Heart right ventricle (tissue), 16 donors: ENCODE data around the gene NNT. TPM values are rescaled to one million over a fixed set of nuclear protein-coding genes. Genes with fewer than 3 reads are reported as not detected.
"Not testable (repeated sequence)": the region's sequence is repeated elsewhere in the genome, so short reads cannot be mapped to it uniquely, and the experiment has no call there.

ENCODE experiments used
- ATAC-seq, 8 donors: fragments of 200-7000 bp; cut with Tn5 transposase; one replicate each; pipeline ENCODE4 v1.9.1; 2020; ENCODE audit warnings: mild to moderate bottlenecking in 8 of 8, moderate library complexity in 8 of 8, moderate number of reproducible peaks in 1 of 8
- DNase-seq, 2 donors: peaks; one replicate each; pipeline ENCODE4 v3.0.0-alpha.2; 2020
- H3K27ac ChIP-seq, 10 donors: fragments of 200-600 bp; sonication (generic) in 2 of 10; one replicate each; pipeline versions ENCODE4 v1.5.0 to v1.8.0; 2020 to 2022; ENCODE audit warnings: mild to moderate bottlenecking in 3 of 10
- H3K27me3 ChIP-seq, 7 donors: fragments of 200-600 bp; one replicate each; pipeline ENCODE4 v1.8.0; 2021 to 2022; ENCODE audit warnings: mild to moderate bottlenecking in 2 of 7
- H3K36me3 ChIP-seq, 9 donors: fragments of 200-600 bp; sonication (generic) in 1 of 9; one replicate each; pipeline versions ENCODE4 v1.5.0 to v1.8.0; 2020 to 2022; ENCODE audit warnings: mild to moderate bottlenecking in 2 of 9
- H3K4me1 ChIP-seq, 9 donors: fragments of 200-600 bp; sonication (generic) in 1 of 9; one replicate each; pipeline versions ENCODE4 v1.5.0 to v1.8.0; 2020 to 2022; ENCODE audit warnings: mild to moderate bottlenecking in 4 of 9
- H3K4me3 ChIP-seq, 10 donors: fragments of 200-600 bp; sonication (generic) in 2 of 10; one replicate each; pipeline versions ENCODE4 v1.5.0 to v1.8.0; 2020 to 2022; ENCODE audit warnings: mild to moderate bottlenecking in 7 of 10, moderate library complexity in 2 of 10
- H3K9me3 ChIP-seq, 11 donors: fragments of 200-600 bp in 10 of 11; sonication (generic) in 2 of 11; one replicate each; pipeline versions ENCODE4 v1.5.0 to v1.8.0; 2013 to 2022; ENCODE audit warnings: mild to moderate bottlenecking in 2 of 11, control low read depth in 1 of 11, moderate library complexity in 1 of 11
- CTCF ChIP-seq, 9 donors: fragments of 200-600 bp; sonication (generic) in 2 of 9; IDR thresholded peaks; one replicate each; pipeline versions ENCODE4 v1.5.0 to v1.8.0; 2021 to 2022; ENCODE audit warnings: antibody characterized with exemption in 9 of 9, mild to moderate bottlenecking in 5 of 9, moderate library complexity in 1 of 9
- WGBS, 2 donors: extraction: QIAGEN DNeasy Blood & Tissue Kit; methylation state at CpG; one replicate each; pipeline ENCODE4 v1.1.7; 2013; ENCODE audit warnings: inconsistent platforms in 1 of 2; 5-methylcytosine and 5-hydroxymethylcytosine counted together
- intact Hi-C, 10 donors: fragments of 100-400 bp; cut with DNase I; formaldehyde crosslinking; loops; one replicate each; pipeline versions ENCODE4 v1.11.1 to v1.14.2; 2022
- polyA plus RNA-seq, 2 donors: library from polyadenylated mRNA; stranded (reverse); fragments of 200-250 nt; gene quantifications; one replicate each; pipeline ENCODE4 v1.2.3, GENCODE V29; 2013
- total RNA-seq, 10 donors: library from RNA; stranded (reverse); fragmentation: NEBNext Ultra II Directional in 3 of 10; extraction: Animal tissue kit (Norgen Biotek cat#: 25700) in 3 of 10; gene quantifications; one replicate each; pipeline versions ENCODE4 v1.2.1 to v1.2.4, GENCODE V29; 2021 to 2023
- donor health status: Arrhythmogenic right ventricular cardiomyopathy.
- donor health status: ischemic (EF 13 %, LVEDD 7.1; RV severe dilation, severe dysfunction).
- donor health status: healthy with polysubstance abuse.
- donor health status: DM: no; HTN: yes; CAD: no.
- donor health status: DM: no; HTN: no; CAD: no.
- donor health status: ischemic (EF 25% LVEDD 6.9; RV normal size, moderate dysfunction).
- donor health status: ischemic (EF 25% LVEDD 5.7; RV mildly dilated, moderate dysfunction).
- donor health status: healthy.
- donor health status: DM: yes; HTN: yes; CAD: no.
- donor health status: Ischemic cardiomyopathy.
- donor health status: ischemic (EF 35%, LVEDD 5.7; RV mildly dilated, moderate dysfunction).
- donor health status: nonischemic (EF 11% LVEDD 7.7; RV severe dilation, severe dysfunction).
- donor health status: DM: yes; HTN: yes; CAD: no.
- donor health status: PGD.
- donor health status: ischemic (EF 29% LVEDD 5.4; RV normal size, mild dysfunction).
- donor health status: nonischemic (EF 23%, LVEDD 6.1; RV moderate dilation, normal function).

NNT gene
- total and polyA plus RNA-seq, 12 donors: 40.8 to 731 (median 609) TPM

- TF ChIP-seq CTCF (IDR thresholded peaks at IDR 0.05): no peak
- intact Hi-C loops: loop anchor here in 1 of 10 donors (10.0 kb wide), 1 partner anchor 1116 kb away; no protein-coding TSS in a partner anchor
- Histone ChIP-seq H3K4me1 (peaks cover 0 to 10% (median 0%) of the 10 kb centered on the region in 9 donors), H3K27ac (peak overlapping the region in 1 of 10 donors; percentile 15), H3K27me3 (no peaks in the 10 kb centered on the region), H3K9me3 (no peaks in the 10 kb centered on the region), H3K36me3 (peaks cover 0 to 95% (median 42%) of the 10 kb centered on the region in 9 donors), H3K4me3 (no peak overlapping the region)
- DNase-seq (no peak), ATAC-seq (peak in 1 of 8 donors; percentile 59)
- 58 to 63% methylated on average over 4 of the region's 4 CpGs for WGBS, 2 donors
Observed at GRCh38 chr5:43659075-43659474, 56.1 kb downstream of the NNT start.

GRCh38 chr5:43661102-43661501 lies 58.1 kb downstream of the NNT start:
- peak; percentile 19 to 61 (median 50) for TF ChIP-seq CTCF (IDR thresholded peaks at IDR 0.05)
- H3K4me1 ChIP-seq: peaks cover 0 to 20% (median 5%) of the 10 kb centered on the region in 9 donors
- H3K27ac ChIP-seq: no peak overlapping the region
- intact Hi-C loops: no loop called here
- DNase-seq (peak in 1 of 2 donors; percentile 25), ATAC-seq (no peak)
- H3K36me3 ChIP-seq: peaks cover 0 to 84% (median 42%) of the 10 kb centered on the region in 9 donors
- no peaks in the 10 kb centered on the region for H3K9me3 ChIP-seq
- no peak overlapping the region for H3K4me3 ChIP-seq
- no peaks in the 10 kb centered on the region for H3K27me3 ChIP-seq
- 54 to 78% methylated on average over 1 of the region's 2 CpGs for WGBS, 2 donors

GRCh38 chr5:43663916-43664315 lies 60.9 kb downstream of the NNT start:
- Histone ChIP-seq H3K9me3 (peaks cover 0 to 5% (median 0%) of the 10 kb centered on the region in 11 donors), H3K27me3 (no peaks in the 10 kb centered on the region), H3K27ac (no peak overlapping the region), H3K36me3 (peaks cover 0 to 67% (median 19%) of the 10 kb centered on the region in 9 donors), H3K4me1 (peaks cover 0 to 20% (median 5%) of the 10 kb centered on the region in 9 donors), H3K4me3 (no peak overlapping the region)
- DNase-seq (no peak), ATAC-seq (no peak)
- no peak for TF ChIP-seq CTCF (IDR thresholded peaks at IDR 0.05)
- intact Hi-C loops: no loop called here

- WGBS, 2 donors: 79% methylated on average over 2 of the region's 2 CpGs
- no peaks in the 10 kb centered on the region for H3K27me3 ChIP-seq
- H3K36me3 ChIP-seq: peaks cover 0 to 60% (median 12%) of the 10 kb centered on the region in 9 donors
- H3K9me3 ChIP-seq: peaks cover 0 to 5% (median 0%) of the 10 kb centered on the region in 11 donors
- no peak for TF ChIP-seq CTCF (IDR thresholded peaks at IDR 0.05)
- no peak for ATAC-seq
- H3K4me1 ChIP-seq: peaks cover 0 to 20% (median 5%) of the 10 kb centered on the region in 9 donors
- no peak overlapping the region for H3K27ac ChIP-seq
- no peak for DNase-seq
- no peak overlapping the region for H3K4me3 ChIP-seq
- intact Hi-C loops: no loop called here
Observed at GRCh38 chr5:43664501-43665040, 61.6 kb downstream of the NNT start.

- intact Hi-C loops, ATAC-seq, H3K27me3 ChIP-seq, H3K27ac ChIP-seq, H3K4me3 ChIP-seq, H3K9me3 ChIP-seq: not testable (repeated sequence)
- Histone ChIP-seq H3K4me1 (peaks cover 0 to 20% (median 5%) of the 10 kb centered on the region in 9 donors), H3K36me3 (peaks cover 0 to 48% (median 4%) of the 10 kb centered on the region in 9 donors)
- WGBS, 2 donors: 95 to 96% methylated on average over 28 to 35 of the region's 35 CpGs
- peak in 1 of 2 donors; percentile 15 for DNase-seq
Observed at GRCh38 chr5:43665749-43666148, 62.8 kb downstream of the NNT start.

GRCh38 chr5:43666728-43667127 lies 63.7 kb downstream of the NNT start:
- peaks cover 0 to 20% (median 5%) of the 10 kb centered on the region in 9 donors for H3K4me1 ChIP-seq
- H3K27ac ChIP-seq, H3K9me3 ChIP-seq, intact Hi-C loops, ATAC-seq, H3K4me3 ChIP-seq, DNase-seq, H3K27me3 ChIP-seq: not testable (repeated sequence)
- H3K36me3 ChIP-seq: peaks cover 0 to 43% (median 4%) of the 10 kb centered on the region in 9 donors
- WGBS, 2 donors: 91 to 97% methylated on average over 8 of the region's 8 CpGs

- 98 to 100% methylated on average over 5 of the region's 5 CpGs for WGBS, 2 donors
- H3K4me3 ChIP-seq, H3K27me3 ChIP-seq, ATAC-seq, DNase-seq, H3K9me3 ChIP-seq, H3K27ac ChIP-seq, intact Hi-C loops: not testable (repeated sequence)
- peaks cover 0 to 37% (median 0%) of the 10 kb centered on the region in 9 donors for H3K36me3 ChIP-seq
- H3K4me1 ChIP-seq: peaks cover 0 to 18% (median 5%) of the 10 kb centered on the region in 9 donors
Observed at GRCh38 chr5:43667379-43667778, 64.4 kb downstream of the NNT start.
